ENCODE results near the gene MMAB.
A peak's percentile ranks its signal among the peaks of the same experiment; 100 is the strongest.
"Not testable (repeated sequence)": the region's sequence is repeated elsewhere in the genome, so short reads cannot be mapped to it uniquely, and the experiment has no call there.

MMAB gene

GRCh38 chr12:109573029-109573913, at the start of gene MMAB, which contains the start of gene MVK:
MMAB (minus strand) TSS chr12:109573504; CDS start chr12:109573480, 24 bp downstream.
MVK (plus strand) TSS chr12:109573794; CDS start chr12:109574823, 1,029 bp downstream.
- peak; percentile 99 to 100 for DNase-seq

- DNase-seq: no peak
Observed at GRCh38 chr12:109621901-109622364, 48.6 kb upstream of the MMAB start.

- no peak for DNase-seq
Observed at GRCh38 chr12:109621211-109621694, 47.9 kb upstream of the MMAB start.

- DNase-seq: no peak
Observed at GRCh38 chr12:109619002-109619604, 45.8 kb upstream of the MMAB start.

- no peak for DNase-seq
Observed at GRCh38 chr12:109618082-109618481, 44.8 kb upstream of the MMAB start.

- no peak for DNase-seq
Observed at GRCh38 chr12:109617491-109617890, 44.2 kb upstream of the MMAB start.

- DNase-seq: no peak
Observed at GRCh38 chr12:109615556-109616229, 42.4 kb upstream of the MMAB start.

- no peak for DNase-seq
Observed at GRCh38 chr12:109613649-109614455, 40.5 kb upstream of the MMAB start.

- no peak for DNase-seq
Observed at GRCh38 chr12:109612975-109613502, 39.7 kb upstream of the MMAB start.

- DNase-seq: no peak
Observed at GRCh38 chr12:109612003-109612402, 38.7 kb upstream of the MMAB start.

- no peak for DNase-seq
Observed at GRCh38 chr12:109611223-109611622, 37.9 kb upstream of the MMAB start.

GRCh38 chr12:109610523-109610922, 37.2 kb upstream of the MMAB start:
- DNase-seq: no peak

- DNase-seq: no peak
Observed at GRCh38 chr12:109609342-109609741, 36.0 kb upstream of the MMAB start.

GRCh38 chr12:109608793-109609192, 35.5 kb upstream of the MMAB start:
- no peak for DNase-seq

- DNase-seq: no peak
Observed at GRCh38 chr12:109608270-109608669, 35.0 kb upstream of the MMAB start.

GRCh38 chr12:109607618-109608017, 34.3 kb upstream of the MMAB start:
- DNase-seq: no peak

- no peak for DNase-seq
Observed at GRCh38 chr12:109606320-109607028, 33.2 kb upstream of the MMAB start.

GRCh38 chr12:109605599-109606228, 32.4 kb upstream of the MMAB start:
- DNase-seq: no peak

GRCh38 chr12:109605016-109605415, 31.7 kb upstream of the MMAB start:
- no peak for DNase-seq

GRCh38 chr12:109604132-109604585, 30.9 kb upstream of the MMAB start:
- DNase-seq: no peak

GRCh38 chr12:109602132-109602531, 28.8 kb upstream of the MMAB start:
- DNase-seq: not testable (repeated sequence)

Measured in CD4-positive, alpha-beta T cell treated with Interleukin-1 beta for 1 hour (primary cell).